DMS153 treated with DMSO at 0.1 percent for 48 hours (cell line): Measurements from ENCODE around the gene TRERF1.

Experiments used
- DNase-seq: peaks from one replicate; lab custom pipeline; 2025; ENCODE audit not compliant: unreplicated experiment; lab: John Stamatoyannopoulos, UW

Gene TRERF1

GRCh38 chr6:42400886-42401612 lies 50.7 kb downstream of the TRERF1 start:
- no peak for DNase-seq

- no peak for DNase-seq
These were observed 51.5 kb downstream of the TRERF1 start for GRCh38 chr6:42400061-42400760.

GRCh38 chr6:42396720-42397119 lies 55.0 kb downstream of the TRERF1 start:
- DNase-seq = no peak

GRCh38 chr6:42394881-42395620 lies 56.7 kb downstream of the TRERF1 start:
- no peak for DNase-seq

- DNase-seq = no peak
These were observed 57.6 kb downstream of the TRERF1 start for GRCh38 chr6:42394151-42394550.

- no peak for DNase-seq
These were observed 58.4 kb downstream of the TRERF1 start for GRCh38 chr6:42393339-42393738.

- no peak for DNase-seq
These were observed 58.9 kb downstream of the TRERF1 start for GRCh38 chr6:42392833-42393232.

GRCh38 chr6:42391441-42391840 lies 60.3 kb downstream of the TRERF1 start:
- no peak for DNase-seq

- DNase-seq = no peak
These were observed 61.3 kb downstream of the TRERF1 start for GRCh38 chr6:42390228-42390934.

GRCh38 chr6:42389736-42390135 lies 62.0 kb downstream of the TRERF1 start:
- DNase-seq = no peak

GRCh38 chr6:42388046-42388445 lies 63.7 kb downstream of the TRERF1 start:
- no peak for DNase-seq

GRCh38 chr6:42387336-42387735 lies 64.4 kb downstream of the TRERF1 start:
- no peak for DNase-seq

GRCh38 chr6:42385339-42385738 lies 66.4 kb downstream of the TRERF1 start:
- DNase-seq = no peak

- no peak for DNase-seq
These were observed 68.1 kb downstream of the TRERF1 start for GRCh38 chr6:42383421-42384205.

- no peak for DNase-seq
These were observed 69.9 kb downstream of the TRERF1 start for GRCh38 chr6:42381850-42382249.

- no peak for DNase-seq
These were observed 71.3 kb downstream of the TRERF1 start for GRCh38 chr6:42380228-42380979.

GRCh38 chr6:42378536-42378935 lies 73.2 kb downstream of the TRERF1 start:
- DNase-seq = no peak

GRCh38 chr6:42378125-42378524 lies 73.6 kb downstream of the TRERF1 start:
- DNase-seq = no peak

GRCh38 chr6:42375007-42375635 lies 76.6 kb downstream of the TRERF1 start:
- no peak for DNase-seq
